Fibroblast of mammary gland (primary cell): ENCODE measurements around the gene FAM83G.

ENCODE experiments used
- DNase-seq: peaks from one replicate; pipeline ENCODE4 v3.0.0-alpha.2; 2010; ENCODE audit warnings: low read depth
- H3K4me3 ChIP-seq: 2 replicates; pipeline ENCODE4 v1.5.1; 2011; ENCODE audit warnings: low read depth, mild to moderate bottlenecking, low read length, moderate library complexity; ENCODE audit not compliant: control insufficient read depth
- CTCF ChIP-seq: conservative IDR thresholded peaks from 2 replicates; pipeline ENCODE4 v1.5.1; 2011; ENCODE audit warnings: low read depth, low read length, inconsistent platforms; ENCODE audit not compliant: control insufficient read depth, insufficient read depth

Gene FAM83G

GRCh38 chr17:18999911-19000310 lies 4.7 kb downstream of the FAM83G start:
- no peak for TF ChIP-seq CTCF
- no peak overlapping the region for H3K4me3 ChIP-seq
- no peak for DNase-seq

GRCh38 chr17:18999394-18999793 lies 5.2 kb downstream of the FAM83G start:
- no peak for DNase-seq
- no peak for TF ChIP-seq CTCF

GRCh38 chr17:18997650-18998196 lies 6.8 kb downstream of the FAM83G start:
- no peak for TF ChIP-seq CTCF
- no peak overlapping the region for H3K4me3 ChIP-seq
- DNase-seq, result no peak

More at GRCh38 chr17:18999394-18999793, 5.2 kb downstream of the FAM83G start:
- H3K4me3 ChIP-seq, result no peak overlapping the region

- no peak for DNase-seq
- no peak for TF ChIP-seq CTCF
- no peak overlapping the region for H3K4me3 ChIP-seq
Measured at GRCh38 chr17:18996458-18996857, 8.1 kb downstream of the FAM83G start.

GRCh38 chr17:18995220-18995619 lies 9.3 kb downstream of the FAM83G start:
- no peak overlapping the region for H3K4me3 ChIP-seq
- DNase-seq, result no peak
- no peak for TF ChIP-seq CTCF

- no peak for TF ChIP-seq CTCF
- DNase-seq, result no peak
- no peak overlapping the region for H3K4me3 ChIP-seq
Measured at GRCh38 chr17:18994631-18995030, 9.9 kb downstream of the FAM83G start.
